GM19452 (cell line): ENCODE results near the gene GRIFIN.

Source experiments
- ATAC-seq: cut with Tn5 transposase; IDR thresholded peaks from one replicate; pipeline ENCODE4 v1.9.1; 2021; ENCODE audit not compliant: unreplicated experiment

GRIFIN gene

GRCh38 chr7:2437136-2437535 is 39.1 kb downstream of the GRIFIN start:
- ATAC-seq: no peak

GRCh38 chr7:2436341-2437104 is 39.7 kb downstream of the GRIFIN start:
- no peak for ATAC-seq

- ATAC-seq: no peak
Measured at GRCh38 chr7:2435146-2435545, 41.1 kb downstream of the GRIFIN start.

- ATAC-seq: no peak
Measured at GRCh38 chr7:2433713-2434550, 42.3 kb downstream of the GRIFIN start.

- ATAC-seq: no peak
Measured at GRCh38 chr7:2432910-2433712, 43.1 kb downstream of the GRIFIN start.

- no peak for ATAC-seq
Measured at GRCh38 chr7:2431260-2431867, 44.8 kb downstream of the GRIFIN start.

GRCh38 chr7:2425749-2426148 is 50.4 kb downstream of the GRIFIN start:
- no peak for ATAC-seq
